ENCODE results near the gene TTC38. TPM values are rescaled to one million over a fixed set of nuclear protein-coding genes. Genes with fewer than 3 reads are reported as not detected.

The TTC38 gene
- total and polyA plus RNA-seq, 2 donors (not counting 3 experiments of a cell fraction or from before 2014, with no cell fraction given), result 31.6 to 39.7 TPM

DNA sequence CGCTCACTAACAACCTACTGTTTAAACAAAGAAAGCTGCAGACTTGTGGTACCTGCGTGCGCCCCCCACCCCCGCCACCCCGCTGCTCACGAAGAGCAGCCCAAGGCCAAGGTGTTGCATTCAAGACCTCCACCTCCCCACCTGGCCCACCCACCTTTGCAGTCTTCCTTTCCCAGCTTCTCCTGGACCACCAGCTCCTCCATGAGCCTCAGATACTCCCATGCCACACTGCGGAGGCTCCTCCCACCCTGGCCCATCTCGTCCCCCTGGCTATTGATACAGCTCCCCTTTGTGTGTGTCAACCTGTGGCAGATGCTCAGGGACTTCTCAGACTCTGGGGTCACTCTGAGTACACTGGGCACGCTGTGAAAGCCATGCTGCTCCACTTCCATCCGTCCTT is 21.6 kb upstream of the TTC38 start:
- Histone ChIP-seq H3K4me1 (ENCODE audit: control insufficient read depth, extremely low read depth, insufficient read depth, low read length) (peaks cover 6% of the 10 kb centered on the region), H3K4me2 (ENCODE audit: insufficient read depth, low read length) (no peak overlapping the region), H2AFZ (ENCODE audit: low read depth, low read length) (no peak overlapping the region), H3K36me3 (ENCODE audit: control insufficient read depth in 2 of 2, extremely low read depth in 1 of 2, insufficient read depth in 2 of 2, low read length in 2 of 2) (no peaks in the 10 kb centered on the region), H3K27ac (ENCODE audit: insufficient read depth, low read depth, low read length) (no peak overlapping the region), H3K4me3 (replicated peaks in 1 of 3; ENCODE audit: insufficient read depth in 1 of 3, low read depth in 1 of 3, low read length in 3 of 3) (no peak overlapping the region), H3K9ac (replicated peaks; ENCODE audit: extremely low read depth, insufficient read depth, low read length) (no peak overlapping the region), H4K20me1 (replicated peaks; ENCODE audit: control insufficient read depth, extremely low read depth, insufficient read depth, low read length) (no peaks in the 10 kb centered on the region), H3K27me3 (ENCODE audit: control insufficient read depth in 2 of 2, insufficient read depth in 2 of 2, low read length in 2 of 2) (no peaks in the 10 kb centered on the region), H3K9me3 (replicated peaks; ENCODE audit: control insufficient read depth, insufficient read depth, low read length) (no peaks in the 10 kb centered on the region), H3K79me2 (ENCODE audit: control insufficient read depth, insufficient read depth, low read length) (peaks cover 1% of the 10 kb centered on the region), H3K9me1 (replicated peaks; ENCODE audit: control insufficient read depth, extremely low read depth, insufficient read depth, low read length) (no peaks in the 10 kb centered on the region)
- dilution Hi-C loops (cut with MboI; ENCODE audit: extremely low pct_ligation_motif_present, low sequenced_read_pairs), result no loop called here
- BruUV-seq (replicated peaks), result no TSS peak
- intact Hi-C loops (cut with micrococcal nuclease), result no loop called here
- DNase-seq (ENCODE audit: low read depth, low spot score), result no peak
- ChIA-PET CTCF (interaction anchor here (0.5 kb wide), 1 partner anchor 22 kb away, joined by 3 read pairs; the partner anchor contains the start of gene TTC38), POLR2A (interaction anchor here (0.6 kb wide), 1 partner anchor 127 kb away, joined by 5 read pairs; no protein-coding TSS in a partner anchor)
- TF ChIP-seq FOS (IDR thresholded peaks at IDR 0.05; ENCODE audit: borderline replicate concordance, insufficient read depth, low read length) (no peak), CTCF (IDR thresholded peaks at IDR 0.05; ENCODE audit: extremely low read depth in 1 of 2, insufficient read depth in 1 of 2, low read depth in 1 of 2, low read length in 2 of 2) (no peak), MAX (IDR thresholded peaks at IDR 0.05; ENCODE audit: insufficient read depth, insufficient read length) (no peak), GATA2 (IDR thresholded peaks at IDR 0.05; ENCODE audit: insufficient read depth, insufficient read length, low read depth, low read length) (no peak), POLR2AphosphoS5 (IDR thresholded peaks at IDR 0.05; ENCODE audit: insufficient read depth, low read depth, low read length) (no peak), EZH2 (IDR thresholded peaks at IDR 0.05; ENCODE audit: borderline replicate concordance, low read depth, low read length, severe bottlenecking) (no peak), MYC (IDR thresholded peaks at IDR 0.05; ENCODE audit: low read depth, low read length) (no peak), POLR2A (IDR thresholded peaks at IDR 0.05; ENCODE audit: low read depth, low read length) (no peak), JUN (IDR thresholded peaks at IDR 0.05; ENCODE audit: borderline replicate concordance, insufficient read depth, insufficient read length, low read depth) (no peak)
- no peak for FAIRE-seq

Data from endothelial cell of umbilical vein (primary cell).